ENCODE data around the gene FRMD6.
A peak's percentile ranks its signal among the peaks of the same experiment; 100 is the strongest.

DNA sequence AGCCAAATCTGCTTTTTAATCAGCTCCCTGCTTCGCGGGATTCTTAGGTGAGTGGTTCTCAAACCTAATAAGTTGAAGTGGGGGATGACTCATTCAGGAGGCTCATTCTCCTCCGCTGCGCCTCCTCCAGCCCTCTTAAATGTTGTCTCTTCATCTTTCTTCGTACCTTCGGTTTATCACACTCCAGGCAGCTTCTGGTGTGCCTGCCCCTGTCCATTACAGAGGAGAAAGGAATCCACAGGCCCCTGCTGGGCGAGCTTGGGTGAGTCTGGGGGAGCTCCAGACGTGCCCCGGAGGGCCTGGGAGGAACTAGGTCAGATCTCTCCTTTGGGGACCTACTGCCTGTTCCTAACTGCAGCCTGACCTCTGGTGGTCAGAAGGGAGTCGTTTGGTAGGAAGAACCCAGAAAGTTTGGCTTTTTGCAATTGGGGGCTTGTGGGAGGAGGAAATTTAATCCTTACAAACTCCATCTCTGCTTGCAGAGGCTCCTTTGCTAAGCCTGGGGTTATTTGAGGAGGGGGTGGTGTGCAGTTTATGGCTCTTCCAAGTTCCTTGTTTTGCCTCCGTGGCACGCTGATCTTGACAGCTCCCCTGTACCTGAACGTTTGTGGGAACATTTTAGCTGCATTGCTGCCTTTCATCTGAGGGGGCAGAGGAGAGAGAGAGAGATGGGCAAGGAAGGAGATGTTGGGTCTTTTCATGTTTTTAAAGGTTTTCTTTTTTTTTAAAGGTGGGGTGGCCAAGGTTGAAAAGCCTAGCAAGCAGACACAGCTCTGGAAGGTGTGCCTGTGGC lies 124.6 kb downstream of the FRMD6 start:
- peak in 4 of 6 experiments; percentile 12 to 44 (median 34) for TF ChIP-seq CTCF (IDR thresholded peaks at IDR 0.05)
- TF ChIP-seq POLR2A (IDR thresholded peaks at IDR 0.05): no peak
- no peak for TF ChIP-seq POLR2AphosphoS5 (IDR thresholded peaks at IDR 0.05)

All from upper lobe of left lung (tissue), 4 donors.